NB4 (cell line): Measurements from ENCODE around the gene KLHL17.

Experiments used
- MYC ChIP-seq: IDR thresholded peaks from 2 replicates; pipeline ENCODE4 v1.6.1; 2011; ENCODE audit warnings: low read depth, low read length
- POLR2A ChIP-seq: IDR thresholded peaks from 2 replicates; pipeline ENCODE4 v1.6.1; 2011; ENCODE audit warnings: mild to moderate bottlenecking; ENCODE audit not compliant: insufficient read length; ENCODE audit errors: extremely low read depth
- TF ChIP-seq, protein P1 (sequence below): IDR thresholded peaks from one replicate; pipeline ENCODE4 v1.5.1; 2012; ENCODE audit warnings: low read depth, low read length
- TF ChIP-seq, protein P2 (sequence below): IDR thresholded peaks from 2 replicates; pipeline ENCODE4 v1.6.1; 2011; ENCODE audit warnings: low read depth, low read length

- TF ChIP-seq, protein P1, sequence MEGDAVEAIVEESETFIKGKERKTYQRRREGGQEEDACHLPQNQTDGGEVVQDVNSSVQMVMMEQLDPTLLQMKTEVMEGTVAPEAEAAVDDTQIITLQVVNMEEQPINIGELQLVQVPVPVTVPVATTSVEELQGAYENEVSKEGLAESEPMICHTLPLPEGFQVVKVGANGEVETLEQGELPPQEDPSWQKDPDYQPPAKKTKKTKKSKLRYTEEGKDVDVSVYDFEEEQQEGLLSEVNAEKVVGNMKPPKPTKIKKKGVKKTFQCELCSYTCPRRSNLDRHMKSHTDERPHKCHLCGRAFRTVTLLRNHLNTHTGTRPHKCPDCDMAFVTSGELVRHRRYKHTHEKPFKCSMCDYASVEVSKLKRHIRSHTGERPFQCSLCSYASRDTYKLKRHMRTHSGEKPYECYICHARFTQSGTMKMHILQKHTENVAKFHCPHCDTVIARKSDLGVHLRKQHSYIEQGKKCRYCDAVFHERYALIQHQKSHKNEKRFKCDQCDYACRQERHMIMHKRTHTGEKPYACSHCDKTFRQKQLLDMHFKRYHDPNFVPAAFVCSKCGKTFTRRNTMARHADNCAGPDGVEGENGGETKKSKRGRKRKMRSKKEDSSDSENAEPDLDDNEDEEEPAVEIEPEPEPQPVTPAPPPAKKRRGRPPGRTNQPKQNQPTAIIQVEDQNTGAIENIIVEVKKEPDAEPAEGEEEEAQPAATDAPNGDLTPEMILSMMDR = no peak
- no peak for TF ChIP-seq POLR2A
- TF ChIP-seq, protein P2, sequence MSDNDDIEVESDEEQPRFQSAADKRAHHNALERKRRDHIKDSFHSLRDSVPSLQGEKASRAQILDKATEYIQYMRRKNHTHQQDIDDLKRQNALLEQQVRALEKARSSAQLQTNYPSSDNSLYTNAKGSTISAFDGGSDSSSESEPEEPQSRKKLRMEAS = no peak
- no peak for TF ChIP-seq MYC
Observed at GRCh38 chr1:927748-928147, 32.6 kb upstream of the KLHL17 start.
